B cell (primary cell): Measurements from ENCODE around the gene COL1A1. TPM values are rescaled to one million over a fixed set of nuclear protein-coding genes. Genes with fewer than 3 reads are reported as not detected.

ENCODE experiments used
- ATAC-seq: fragments of 200-7000 bp; cut with Tn5 transposase; one replicate; pipeline ENCODE4 v1.10.0; 2021; ENCODE audit warnings: low read depth, mild to moderate bottlenecking, moderate number of reproducible peaks, moderate library complexity
- CTCF ChIA-PET: fragments of 350-600 bp; sonication (Branson Sonifier 250); formaldehyde crosslinking; loops from one replicate; lab custom pipeline; 2021; ENCODE audit warnings: antibody characterized with exemption, inconsistent platforms; lab: Charles Lee
- POLR2A ChIA-PET: fragments of 350-600 bp; sonication (Branson Sonifier 250); formaldehyde crosslinking; loops from one replicate; lab custom pipeline; 2021; ENCODE audit warnings: antibody characterized with exemption; lab: Charles Lee
- DNase-seq: peaks from one replicate; pipeline ENCODE4 v3.0.0; 2013
- H2AFZ ChIP-seq: 2 replicates; pipeline ENCODE4 v1.6.1; 2012; ENCODE audit warnings: mild to moderate bottlenecking, low read depth, low read length; ENCODE audit not compliant: insufficient read depth, poor library complexity, severe bottlenecking
- H3K27ac ChIP-seq, 2 donors: 1 replicate in 1 of 2; 2 replicates in 1 of 2; pipeline ENCODE4 v1.5.1; 2012 to 2013; ENCODE audit warnings: low read length in 2 of 2, mild to moderate bottlenecking in 2 of 2, moderate library complexity in 1 of 2
- H3K27me3 ChIP-seq, 4 experiments: fragments of 200-600 bp in 1 of 4; sonication (generic) in 1 of 4; replicated peaks in 1 of 4; 1 replicate in 2 of 4; 2 replicates in 2 of 4; pipeline versions ENCODE4 v1.6.1 to v1.7.0; 2013 to 2016; ENCODE audit warnings: low read length in 3 of 4, mild to moderate bottlenecking in 2 of 4, mixed read lengths in 1 of 4, moderate library complexity in 1 of 4; ENCODE audit not compliant: insufficient read depth in 4 of 4, control insufficient read depth in 3 of 4; ENCODE audit errors: control extremely low read depth in 1 of 4
- H3K36me3 ChIP-seq, 2 experiments: replicated peaks in 1 of 2; 1 replicate in 1 of 2; 2 replicates in 1 of 2; pipeline versions ENCODE4 v1.6.1 to v1.7.1; 2013; ENCODE audit warnings: low read length in 1 of 2; ENCODE audit not compliant: insufficient read depth in 2 of 2, control insufficient read depth in 1 of 2; ENCODE audit errors: control extremely low read depth in 1 of 2, extremely low read depth in 1 of 2
- H3K4me1 ChIP-seq, 2 donors: fragments of 200-600 bp in 1 of 2; sonication (generic) in 1 of 2; 1 replicate in 1 of 2; 2 replicates in 1 of 2; pipeline versions ENCODE4 v1.5.1 to v1.6.1; 2013 to 2017; ENCODE audit warnings: low read length in 2 of 2; ENCODE audit not compliant: control insufficient read depth in 2 of 2, insufficient read depth in 2 of 2
- H3K4me2 ChIP-seq: replicated peaks from 2 replicates; pipeline ENCODE3; 2012; ENCODE audit warnings: mild to moderate bottlenecking, low read depth, low read length; ENCODE audit not compliant: poor library complexity, severe bottlenecking
- H3K4me3 ChIP-seq, 5 experiments: fragments of 200-600 bp in 1 of 5; sonication (generic) in 1 of 5; 1 replicate in 3 of 5; 2 replicates in 2 of 5; pipeline versions ENCODE4 v1.5.1 to v1.7.0; 2011 to 2016; ENCODE audit warnings: low read length in 4 of 5, mild to moderate bottlenecking in 4 of 5, low read depth in 2 of 5, control low read depth in 1 of 5, moderate library complexity in 1 of 5; ENCODE audit not compliant: insufficient read depth in 1 of 5; ENCODE audit errors: control extremely low read depth in 1 of 5, extremely low read depth in 1 of 5
- H3K79me2 ChIP-seq: fragments of 200-600 bp; sonication (generic); one replicate; pipeline ENCODE4 v1.6.0; 2016; ENCODE audit warnings: low read length; ENCODE audit not compliant: control insufficient read depth, insufficient read depth
- H3K9ac ChIP-seq: fragments of 200-600 bp; sonication (generic); 2 replicates; pipeline ENCODE4 v1.6.1; 2017; ENCODE audit warnings: mild to moderate bottlenecking, low read length, moderate library complexity
- H3K9me3 ChIP-seq, 3 donors: one replicate each; pipeline versions ENCODE4 v1.6.1 to v1.7.1; 2013; ENCODE audit warnings: low read length in 2 of 3; ENCODE audit not compliant: control insufficient read depth in 2 of 3, insufficient read depth in 1 of 3; ENCODE audit errors: control extremely low read depth in 1 of 3
- H4K20me1 ChIP-seq: 2 replicates; pipeline ENCODE4 v1.6.0; 2012; ENCODE audit warnings: mild to moderate bottlenecking, low read length; ENCODE audit not compliant: insufficient read depth, control insufficient read depth, poor library complexity, severe bottlenecking
- H3K27ac Mint-ChIP-seq: one replicate; pipeline ENCODE4 v1.8.0; 2021; ENCODE audit warnings: mixed read lengths
- H3K27me3 Mint-ChIP-seq: one replicate; pipeline ENCODE4 v1.8.0; 2021; ENCODE audit warnings: mixed read lengths
- H3K4me1 Mint-ChIP-seq: one replicate; pipeline ENCODE4 v1.8.0; 2021; ENCODE audit warnings: mixed read lengths
- H3K4me3 Mint-ChIP-seq: one replicate; pipeline ENCODE4 v1.8.0; 2021; ENCODE audit warnings: mixed read lengths
- H3K9me3 Mint-ChIP-seq: one replicate; pipeline ENCODE4 v1.8.0; 2022; ENCODE audit warnings: mixed read lengths; ENCODE audit not compliant: insufficient read depth
- CTCF ChIP-seq: fragments of 200-600 bp; IDR thresholded peaks from one replicate; pipeline ENCODE4 v1.8.0; 2022; ENCODE audit warnings: antibody characterized with exemption, mild to moderate bottlenecking
- EZH2 ChIP-seq: IDR thresholded peaks from 2 replicates; pipeline ENCODE4 v1.6.1; 2012; ENCODE audit warnings: borderline replicate concordance, low read depth, mild to moderate bottlenecking, moderate library complexity, low read length; ENCODE audit not compliant: insufficient read depth, poor library complexity, severe bottlenecking
- WGBS: methylation state at CpG from one replicate; pipeline ENCODE4 v1.1.5; 2013; ENCODE audit warnings: missing lambda C conversion rate; ENCODE audit not compliant: insufficient coverage; 5-methylcytosine and 5-hydroxymethylcytosine counted together
- intact Hi-C: fragments of 100-400 bp; cut with micrococcal nuclease; formaldehyde crosslinking; loops from one replicate; pipeline ENCODE4 v1.10.0; 2022
- polyA plus RNA-seq: library from polyadenylated mRNA; depleted of rRNA; stranded (reverse); fragments of >200 nt; gene quantifications from 2 replicates; pipeline ENCODE4 v1.2.3, GENCODE V29; 2012
- total RNA-seq, 2 donors: library from RNA; stranded (reverse); fragments of 120-200 nt in 1 of 2; gene quantifications; 1 replicate in 1 of 2; 2 replicates in 1 of 2; pipeline versions ENCODE4 v1.2.3 to v1.2.4, GENCODE V29; 2013 to 2022

Gene COL1A1
- total and polyA plus RNA-seq, 2 donors (not counting 1 experiment from before 2014, with no cell fraction given) = 0.66 to 9.1 TPM

- 88% methylated on average over 13 of the region's 13 CpGs for WGBS
- H3K4me1 ChIP-seq = peaks cover 30 to 40% of the 10 kb centered on the region in 2 donors
Measured at GRCh38 chr17:50188531-50188920, 12.9 kb downstream of the COL1A1 start.

More at GRCh38 chr17:50188531-50188920, 12.9 kb downstream of the COL1A1 start:
- Histone ChIP-seq H3K4me2 (no peak overlapping the region), H3K27me3 (no peaks in the 10 kb centered on the region), H3K9me3 (peaks cover 0 to 5% (median 0%) of the 10 kb centered on the region in 3 donors), H3K4me3 (no peak overlapping the region), H4K20me1 (no peaks in the 10 kb centered on the region), H3K27ac (no peak overlapping the region), H3K36me3 (no peaks in the 10 kb centered on the region), H2AFZ (no peak overlapping the region), H3K9ac (no peak overlapping the region), H3K79me2 (no peaks in the 10 kb centered on the region)
- H3K4me1 Mint-ChIP-seq = peaks cover 34% of the 10 kb centered on the region
- no peak for ATAC-seq
- no peaks in the 10 kb centered on the region for H3K9me3 Mint-ChIP-seq
- intact Hi-C loops = no loop called here
- H3K4me3 Mint-ChIP-seq = no peak overlapping the region
- H3K27ac Mint-ChIP-seq = no peak overlapping the region
- ChIA-PET CTCF (no interaction called here), POLR2A (interaction anchor here (0.6 kb wide), 1 partner anchor 25 kb away, joined by 5 read pairs; no protein-coding TSS in a partner anchor)
- no peak for TF ChIP-seq CTCF
- TF ChIP-seq EZH2 = no peak
- DNase-seq = no peak
- no peaks in the 10 kb centered on the region for H3K27me3 Mint-ChIP-seq
